ELR (cell line): ENCODE results near the gene TCF3.

Source experiments
- DNase-seq: peaks from one replicate; pipeline ENCODE4 v3.0.0-alpha.2; 2015; ENCODE audit warnings: low read depth

Gene TCF3

DNA sequence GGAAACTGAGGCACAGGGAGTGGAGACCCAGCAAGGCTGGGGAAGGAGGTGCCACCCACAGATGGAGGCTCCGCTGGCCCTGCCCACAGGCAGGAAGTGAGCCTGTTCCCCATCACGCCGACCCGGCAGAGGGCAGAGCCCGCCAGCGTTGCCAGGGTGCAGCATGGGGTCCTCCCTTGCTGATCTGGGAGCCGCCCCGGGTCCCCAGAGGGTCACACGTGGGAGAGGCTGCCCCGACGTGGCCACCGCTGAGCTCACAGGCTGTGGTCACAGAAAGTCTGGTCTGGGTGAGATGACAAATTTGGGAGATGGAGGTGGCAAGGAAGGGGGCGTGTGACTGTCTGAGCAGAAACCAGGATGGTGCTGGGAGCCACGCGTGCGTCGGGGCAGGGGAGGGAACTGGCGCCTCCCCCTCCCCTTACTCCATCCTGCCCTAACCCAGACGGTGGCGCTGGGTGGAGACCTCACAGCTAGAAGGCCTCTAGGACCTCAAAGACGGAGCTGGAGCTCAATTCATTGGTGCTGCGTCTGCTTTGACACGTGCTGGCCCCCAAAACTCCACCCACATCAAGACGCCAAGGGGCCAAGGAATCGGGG, 92.0 kb downstream of the TCF3 start:
- no peak for DNase-seq
